SU-DHL-6 (cell line): Measurements from ENCODE around the gene FIGNL2.

Experiments used
- H2AFZ ChIP-seq: fragments of 200-600 bp; sonication (generic); 2 replicates; pipeline ENCODE4 v1.6.1; 2014; ENCODE audit warnings: low read depth, mild to moderate bottlenecking, moderate library complexity, mixed read lengths, antibody characterized with exemption, low read length; ENCODE audit not compliant: severe bottlenecking
- H3F3A ChIP-seq: fragments of 200-600 bp; shearing (Covaris generic); 2 replicates; pipeline ENCODE4 v1.6.0; 2016; ENCODE audit warnings: antibody characterized with exemption, mild to moderate bottlenecking; ENCODE audit not compliant: insufficient read depth
- H3K27ac ChIP-seq: fragments of 200-600 bp; sonication (generic); 2 replicates; pipeline ENCODE4 v1.5.1; 2016; ENCODE audit warnings: low read depth, mild to moderate bottlenecking, low read length, moderate library complexity, mixed read lengths
- H3K27me3 ChIP-seq: fragments of 200-600 bp; sonication (generic), shearing (Covaris generic); 2 replicates; pipeline ENCODE4 v1.6.0; 2014; ENCODE audit warnings: mild to moderate bottlenecking, low read length
- H3K36me3 ChIP-seq: fragments of 200-600 bp; sonication (generic); 2 replicates; pipeline ENCODE4 v1.6.1; 2014; ENCODE audit warnings: mild to moderate bottlenecking, low read length, mixed read lengths
- H3K4me2 ChIP-seq: fragments of 300-600, 200-600 bp; shearing (Covaris generic), sonication (generic); 2 replicates; pipeline ENCODE4 v1.6.0; 2014; ENCODE audit warnings: low read length, low read depth, mild to moderate bottlenecking; ENCODE audit not compliant: poor library complexity, severe bottlenecking
- H3K4me3 ChIP-seq: fragments of 200-600 bp; sonication (generic); 2 replicates; pipeline ENCODE4 v1.5.1; 2014; ENCODE audit warnings: antibody characterized with exemption, low read length, mild to moderate bottlenecking, mixed read lengths; ENCODE audit not compliant: insufficient read depth, poor library complexity, severe bottlenecking
- H3K79me2 ChIP-seq: fragments of 200-600 bp; sonication (generic); 2 replicates; pipeline ENCODE4 v1.6.1; 2014; ENCODE audit warnings: mild to moderate bottlenecking, low read length, moderate library complexity; ENCODE audit not compliant: insufficient read depth
- H3K9ac ChIP-seq: fragments of 200-600 bp; sonication (generic); 2 replicates; pipeline ENCODE4 v1.7.0; 2014; ENCODE audit warnings: mild to moderate bottlenecking, low read length
- H3K9me2 ChIP-seq: fragments of 200-600 bp; sonication (generic); replicated peaks from 2 replicates; pipeline ENCODE4 v1.6.1; 2014; ENCODE audit warnings: low read length; ENCODE audit not compliant: insufficient read depth
- H3K9me3 ChIP-seq: fragments of 200-600 bp; sonication (generic); 2 replicates; pipeline ENCODE4 v1.6.1; 2014; ENCODE audit warnings: low read length, mixed read lengths; ENCODE audit not compliant: insufficient read depth
- H4K20me1 ChIP-seq: fragments of 200-600 bp; sonication (generic); 2 replicates; pipeline ENCODE4 v1.6.1; 2014; ENCODE audit warnings: low read depth, mild to moderate bottlenecking, antibody characterized with exemption, low read length, moderate library complexity, mixed read lengths
- CTCF ChIP-seq: fragments of 200-600 bp; sonication (generic); IDR thresholded peaks from one replicate; pipeline ENCODE4 v1.5.1; 2017; ENCODE audit warnings: antibody characterized with exemption, mild to moderate bottlenecking, low read length, moderate library complexity; ENCODE audit not compliant: insufficient read depth, poor library complexity, severe bottlenecking
- EZH2phosphoT487 ChIP-seq: fragments of 200-600 bp; sonication (generic), shearing (Covaris generic); conservative IDR thresholded peaks from 2 replicates; pipeline ENCODE4 v1.6.1; 2018; ENCODE audit warnings: mild to moderate bottlenecking, antibody characterized with exemption, low read length, moderate library complexity, mixed read lengths

The FIGNL2 gene

GRCh38 chr12:51814311-51815088 is 34.0 kb downstream of the FIGNL2 start:
- Histone ChIP-seq H3F3A (no peaks in the 10 kb centered on the region), H3K36me3 (no peaks in the 10 kb centered on the region), H3K4me3 (no peak overlapping the region), H3K4me2 (no peak overlapping the region), H3K79me2 (no peaks in the 10 kb centered on the region), H4K20me1 (no peaks in the 10 kb centered on the region), H3K27ac (no peak overlapping the region), H3K9me3 (no peaks in the 10 kb centered on the region), H3K27me3 (no peaks in the 10 kb centered on the region), H3K9me2 (no peaks in the 10 kb centered on the region), H2AFZ (no peak overlapping the region), H3K9ac (no peak overlapping the region)
- TF ChIP-seq EZH2phosphoT487 = no peak
- no peak for TF ChIP-seq CTCF

GRCh38 chr12:51813931-51814310 is 34.6 kb downstream of the FIGNL2 start:
- Histone ChIP-seq H3K27ac (no peak overlapping the region), H3K27me3 (no peaks in the 10 kb centered on the region), H3K36me3 (no peaks in the 10 kb centered on the region), H3K9ac (no peak overlapping the region), H3K9me3 (no peaks in the 10 kb centered on the region), H2AFZ (no peak overlapping the region), H4K20me1 (no peaks in the 10 kb centered on the region), H3F3A (no peaks in the 10 kb centered on the region), H3K79me2 (no peaks in the 10 kb centered on the region), H3K9me2 (no peaks in the 10 kb centered on the region), H3K4me2 (no peak overlapping the region), H3K4me3 (no peak overlapping the region)
- TF ChIP-seq EZH2phosphoT487 (no peak), CTCF (no peak)

- no peak overlapping the region for H2AFZ ChIP-seq
- no peaks in the 10 kb centered on the region for H3K9me2 ChIP-seq
- no peak overlapping the region for H3K4me3 ChIP-seq
- H3K27me3 ChIP-seq = no peaks in the 10 kb centered on the region
- H3F3A ChIP-seq = no peaks in the 10 kb centered on the region
- no peaks in the 10 kb centered on the region for H4K20me1 ChIP-seq
- no peak overlapping the region for H3K9ac ChIP-seq
- TF ChIP-seq CTCF (no peak), EZH2phosphoT487 (no peak)
- no peaks in the 10 kb centered on the region for H3K36me3 ChIP-seq
- H3K79me2 ChIP-seq = no peaks in the 10 kb centered on the region
- H3K27ac ChIP-seq = no peak overlapping the region
- no peaks in the 10 kb centered on the region for H3K9me3 ChIP-seq
- H3K4me2 ChIP-seq = no peak overlapping the region
Measured at GRCh38 chr12:51812871-51813270, 35.6 kb downstream of the FIGNL2 start.
